Stimulated activated CD8-positive, alpha-beta memory T cell treated with anti-CD3 and anti-CD28 coated beads, Interleukin-7, amount 100 ng/mL, for 1 hour (primary cell): ENCODE data around the gene PDE6H.

ENCODE experiments used
- DNase-seq, 2 donors: peaks; one replicate each; pipeline ENCODE4 v3.0.0-alpha.2; 2020; ENCODE audit warnings: low read depth in 2 of 2

The PDE6H gene

DNA sequence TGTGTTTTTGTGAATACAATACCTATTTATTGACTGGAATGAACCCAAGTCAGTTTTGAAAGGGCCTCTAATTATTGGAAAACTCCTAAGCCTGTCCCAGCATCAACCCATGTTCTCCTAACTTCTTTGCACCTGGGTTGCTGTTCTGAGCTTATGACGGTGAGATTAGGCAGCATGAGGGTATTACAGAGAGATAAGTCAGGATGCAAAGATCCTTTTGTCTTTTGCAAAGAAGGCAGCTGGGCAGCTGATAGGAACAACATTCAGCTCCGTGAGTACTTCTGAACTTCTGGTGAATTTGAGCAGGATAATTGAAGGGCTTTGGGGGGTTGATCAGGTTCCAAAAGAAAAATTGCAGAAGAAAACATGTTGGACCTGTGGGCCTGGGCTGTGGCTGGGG is at the start of gene PDE6H:
Gene PDE6H, plus strand, starts transcription at position 227 of the 400 bp plus-strand sequence. CDS start 4,971 bp downstream, outside the sequence.
- no peak for DNase-seq

DNA sequence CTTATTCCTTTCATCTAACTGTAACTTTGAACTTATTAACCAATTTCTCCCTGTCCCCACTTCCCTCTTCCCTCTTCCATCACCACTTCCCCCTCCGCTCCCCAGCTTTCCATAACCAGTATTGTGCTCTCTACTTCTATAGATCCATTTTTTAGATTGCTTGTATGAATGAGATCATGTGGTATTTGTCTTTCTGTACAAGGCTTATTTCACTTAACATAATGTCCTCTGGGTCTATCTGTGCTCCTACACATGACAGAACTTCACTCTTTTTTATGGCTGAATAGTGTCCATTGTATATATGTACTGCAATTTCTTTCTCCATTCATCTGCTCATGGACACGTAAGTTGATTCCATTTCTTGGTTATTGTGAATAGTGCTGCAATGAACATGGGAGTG is 48.9 kb upstream of the PDE6H start:
- DNase-seq = no peak

DNA sequence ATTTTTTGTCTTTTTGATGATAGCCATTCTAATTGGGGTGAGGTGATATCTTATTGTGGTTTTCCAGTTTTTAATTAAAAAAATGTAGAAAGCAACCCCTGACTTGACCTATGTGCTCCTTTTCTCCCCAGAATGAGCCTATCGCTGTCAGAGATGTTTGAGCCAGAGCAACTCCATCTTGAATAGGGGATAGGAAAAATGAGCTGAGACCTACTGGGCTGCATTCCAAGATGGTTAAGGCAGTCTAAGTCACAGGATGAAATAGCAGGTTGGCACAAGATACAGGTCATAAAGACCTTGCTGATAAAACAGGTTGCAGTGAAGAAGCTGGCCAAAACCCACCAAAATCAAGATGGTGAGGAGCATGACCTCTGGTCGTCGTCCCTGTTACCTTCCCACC is 48.3 kb upstream of the PDE6H start:
- DNase-seq = no peak

DNA sequence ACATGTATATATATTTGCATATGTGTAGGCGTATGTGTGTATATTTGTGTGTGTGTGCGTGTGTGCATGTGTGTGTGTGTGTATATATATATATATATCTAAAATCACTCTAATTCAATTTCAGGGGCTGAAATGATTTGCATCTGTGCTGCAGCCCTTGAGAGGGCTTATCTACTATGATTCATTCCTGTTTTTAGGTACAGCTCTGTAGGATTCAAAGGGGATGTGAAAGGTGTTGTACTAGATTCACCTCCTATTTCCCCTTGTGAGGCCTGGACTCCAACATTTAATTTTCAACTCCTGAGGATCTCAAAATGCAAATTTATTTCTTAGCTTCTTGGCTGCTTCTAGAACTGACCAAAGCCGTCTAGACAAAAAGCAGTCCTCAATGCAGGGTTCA is 45.6 kb upstream of the PDE6H start:
- DNase-seq = no peak

GRCh38 chr12:14928931-14929330 is 43.9 kb upstream of the PDE6H start:
- DNase-seq = no peak

DNA sequence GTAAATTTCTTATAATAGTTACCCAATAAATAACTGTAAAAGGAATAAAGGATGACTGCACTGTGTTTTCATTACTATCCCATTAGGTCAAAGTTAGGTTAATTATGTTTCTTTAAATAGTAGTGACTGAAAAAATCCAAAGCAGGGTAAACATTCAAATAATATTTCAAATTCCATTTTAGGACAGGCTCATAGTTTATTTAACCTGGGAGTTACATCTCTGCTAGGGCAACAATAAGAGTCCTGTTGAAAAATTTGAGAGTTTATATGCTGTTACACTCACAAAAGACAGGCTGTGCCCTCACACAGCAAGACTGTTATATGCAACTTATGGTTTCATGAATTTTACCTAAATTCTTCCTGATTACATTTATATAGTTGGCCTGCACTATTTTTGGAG is 42.5 kb upstream of the PDE6H start:
- no peak for DNase-seq

DNA sequence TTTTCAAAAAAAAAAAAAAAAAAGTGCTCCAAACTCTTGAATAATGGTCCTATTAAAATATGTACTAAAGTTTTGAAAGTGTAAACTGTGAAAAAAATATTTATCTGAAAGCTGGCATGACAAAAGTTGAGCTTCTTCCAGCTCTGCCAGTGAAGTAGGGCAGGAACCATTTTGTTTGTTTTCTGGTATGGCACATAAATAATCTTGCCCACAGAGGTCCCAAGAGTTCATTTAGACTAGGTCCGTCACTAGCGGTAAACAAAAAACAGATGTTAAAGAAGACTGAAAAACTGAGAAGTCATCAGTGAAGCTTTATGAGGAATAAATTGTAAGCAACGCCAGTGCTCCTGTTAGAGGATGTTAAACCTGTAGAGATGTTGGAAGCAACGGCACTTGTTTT is 41.5 kb upstream of the PDE6H start:
- no peak for DNase-seq

GRCh38 chr12:14931791-14932560 is 40.9 kb upstream of the PDE6H start:
- no peak for DNase-seq

GRCh38 chr12:14934511-14934910 is 38.3 kb upstream of the PDE6H start:
- no peak for DNase-seq

- DNase-seq = no peak
These were observed 37.8 kb upstream of the PDE6H start for GRCh38 chr12:14935031-14935430.

- no peak for DNase-seq
These were observed 36.5 kb upstream of the PDE6H start for GRCh38 chr12:14936224-14936861.

DNA sequence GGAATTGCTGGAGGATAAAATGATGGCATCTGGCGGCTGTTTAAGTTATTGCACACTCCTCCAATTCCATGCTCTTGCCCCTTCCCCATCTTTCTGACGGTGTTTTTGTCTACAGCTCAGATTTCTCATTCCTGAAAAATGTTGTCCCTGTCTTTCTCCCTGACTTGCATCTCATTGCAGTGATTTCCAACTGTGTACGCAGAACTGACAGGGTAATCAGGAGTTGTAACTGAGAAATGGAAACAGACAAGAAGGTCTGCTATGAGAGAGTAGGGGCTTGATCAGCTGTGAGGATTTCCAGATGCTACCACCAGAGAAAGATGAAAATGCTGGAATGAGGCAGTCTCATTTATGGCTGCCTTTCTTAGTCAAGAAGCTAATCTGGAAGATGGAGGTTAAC is 35.8 kb upstream of the PDE6H start:
- no peak for DNase-seq

GRCh38 chr12:14937689-14938088 is 35.2 kb upstream of the PDE6H start:
- no peak for DNase-seq

DNA sequence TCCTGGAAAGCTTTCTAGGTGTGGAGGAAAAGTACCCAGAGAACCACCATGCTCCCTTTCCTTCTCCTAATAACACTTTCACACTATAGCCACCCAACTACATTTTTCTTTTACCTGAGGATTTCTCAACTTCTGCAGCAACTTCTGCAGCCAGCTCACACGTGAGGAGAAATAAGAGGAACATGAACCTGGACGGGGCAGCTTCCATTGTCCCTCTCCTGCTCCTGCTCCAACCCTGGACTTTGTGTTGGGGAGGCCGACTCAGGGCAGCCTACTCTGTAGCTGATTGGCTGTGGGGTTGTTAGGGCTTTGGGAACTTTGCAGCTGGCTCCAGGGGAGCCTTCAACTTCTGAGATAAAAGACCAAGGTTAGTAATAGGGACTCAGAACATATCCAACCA is 34.5 kb upstream of the PDE6H start, which contains the start of gene ERP27:
Gene ERP27, minus strand, starts transcription at position 237 of the 400 bp plus-strand sequence. Its CDS starts 29 bp downstream, at position 208.
- no peak for DNase-seq

GRCh38 chr12:14941369-14941768 is 31.5 kb upstream of the PDE6H start:
- no peak for DNase-seq

DNA sequence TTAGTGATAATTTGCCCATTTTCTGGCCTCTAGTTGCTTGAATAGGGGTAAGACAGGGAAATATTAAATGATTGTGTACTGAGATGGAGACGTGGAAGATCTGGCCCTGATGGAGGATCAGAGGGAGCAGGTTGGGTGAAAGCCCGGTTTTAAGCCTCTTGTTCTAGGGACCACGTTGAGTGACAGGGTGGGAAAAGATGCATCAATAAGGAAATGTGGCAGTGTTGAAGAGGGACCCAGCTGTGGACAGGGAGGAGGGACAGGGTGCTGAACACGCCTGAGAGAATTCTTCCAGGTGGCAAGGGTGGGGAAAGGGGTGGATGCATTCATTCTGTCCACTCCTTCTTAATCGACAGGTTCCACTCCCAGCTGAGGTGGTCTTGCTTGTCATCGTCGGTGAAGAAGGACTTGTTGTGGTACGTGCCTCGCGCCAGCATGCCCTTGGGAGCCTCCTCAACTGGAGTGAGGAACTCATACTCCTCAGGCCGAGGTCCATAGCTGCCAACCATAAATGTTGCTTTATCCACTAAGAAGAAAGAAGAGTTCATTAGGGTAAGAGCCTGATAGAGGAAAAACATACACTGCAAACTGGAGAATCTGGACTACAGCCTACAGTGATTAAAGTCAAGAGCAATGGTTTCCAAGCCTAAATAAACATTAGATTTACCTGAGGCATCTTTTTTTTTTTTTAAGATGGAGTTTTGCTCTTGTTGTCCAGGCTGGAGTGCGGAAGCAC is 30.5 kb upstream of the PDE6H start:
- no peak for DNase-seq

DNA sequence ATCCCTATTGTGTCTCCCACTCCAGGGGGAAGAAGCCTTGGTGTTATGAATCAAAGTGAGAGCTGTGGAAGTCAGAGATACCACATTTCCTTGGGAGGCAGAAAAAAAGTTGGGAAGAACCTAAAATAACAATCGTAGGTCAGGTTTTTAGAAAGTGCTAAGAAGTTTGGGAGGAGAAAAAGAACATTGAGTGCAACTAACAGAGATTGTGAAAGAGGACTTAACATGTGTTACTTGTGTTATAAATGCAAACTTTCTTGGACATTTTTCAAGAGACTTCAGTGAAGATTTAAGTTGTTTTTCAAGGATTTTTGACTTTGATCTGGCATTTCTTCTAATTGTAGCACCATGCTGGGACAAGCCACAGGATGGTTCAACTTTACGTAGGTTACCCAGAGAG is 26.7 kb upstream of the PDE6H start:
- DNase-seq = no peak

DNA sequence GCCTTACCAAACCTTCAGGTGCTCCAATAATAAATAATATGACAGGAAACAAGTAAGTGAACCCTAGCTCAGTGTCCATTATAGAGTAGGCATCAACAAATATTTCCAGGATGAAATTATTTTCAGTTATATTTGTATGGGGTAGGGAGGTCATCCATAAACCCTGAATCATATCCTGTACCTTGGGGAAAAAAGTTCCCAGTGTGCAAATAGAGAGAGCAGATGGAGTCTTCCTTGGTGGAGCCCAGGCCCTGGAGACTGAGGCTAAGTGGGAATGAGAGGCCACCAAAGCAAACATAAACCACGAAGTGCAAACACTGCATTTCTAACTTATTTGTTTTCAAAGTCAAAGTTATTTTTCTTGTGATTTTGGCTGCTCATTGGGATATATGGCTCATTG is 26.0 kb upstream of the PDE6H start:
- no peak for DNase-seq

DNA sequence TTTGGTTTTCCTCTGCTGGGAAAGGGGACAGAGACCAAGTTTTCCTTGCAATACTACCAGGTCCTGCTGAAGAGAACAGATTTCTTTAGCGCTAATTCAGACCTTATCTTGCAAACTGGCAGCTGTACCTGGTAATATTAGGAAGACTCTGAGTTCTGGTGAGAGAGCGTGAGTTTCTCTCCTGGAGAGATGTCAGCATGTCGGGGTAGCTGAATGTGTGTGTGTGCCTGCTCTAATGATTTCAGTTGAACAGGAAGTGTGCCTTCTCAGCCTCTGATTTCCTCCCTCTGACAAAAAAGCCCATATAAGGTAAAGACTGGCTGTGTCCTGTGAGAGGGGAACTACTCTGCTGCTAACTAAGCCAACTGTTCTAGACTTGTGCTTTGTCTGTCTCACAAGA is 24.2 kb upstream of the PDE6H start:
- DNase-seq = peak in 1 of 2 donors; percentile 27

- no peak for DNase-seq
These were observed 23.2 kb upstream of the PDE6H start for GRCh38 chr12:14949631-14950030.

- DNase-seq = no peak
These were observed 22.4 kb upstream of the PDE6H start for GRCh38 chr12:14950421-14950820.

GRCh38 chr12:14950982-14951746 is 21.7 kb upstream of the PDE6H start:
- no peak for DNase-seq
